H1 (cell line): Measurements from ENCODE around the gene NECTIN1. TPM values are rescaled to one million over a fixed set of nuclear protein-coding genes. Genes with fewer than 3 reads are reported as not detected.

Experiments used
- CTCF ChIA-PET: fragments of 300-600 bp; sonication (Branson Sonifier 250); formaldehyde crosslinking; loops from one replicate; lab custom pipeline; 2021; ENCODE audit not compliant: partially characterized antibody; lab: Charles Lee
- POLR2A ChIA-PET: fragments of 300-600 bp; sonication (Branson Sonifier 250); formaldehyde crosslinking; loops from one replicate; lab custom pipeline; 2021; ENCODE audit warnings: inconsistent platforms; ENCODE audit not compliant: partially characterized antibody; lab: Charles Lee
- DNase-seq, 2 experiments: peaks; one replicate each; pipeline versions ENCODE4 v3.0.0 to v3.0.0-alpha.2; 2010 to 2022; ENCODE audit warnings: low spot score in 2 of 2, low read depth in 1 of 2, mixed read lengths in 1 of 2
- FAIRE-seq: peaks from 2 replicates; lab custom pipeline; 2011; peaks lifted over from hg19 to GRCh38; lab: Jason Lieb, UNC
- H2AFZ ChIP-seq: 2 replicates; pipeline ENCODE4 v1.8.1; 2012; ENCODE audit warnings: low read length, inconsistent platforms
- H2AK5ac ChIP-seq: 2 replicates; pipeline ENCODE4 v1.6.1; 2013; ENCODE audit warnings: low read depth, low read length
- H2BK120ac ChIP-seq: replicated peaks from 2 replicates; pipeline ENCODE3; 2013; ENCODE audit warnings: low read depth, low read length, inconsistent platforms
- H2BK12ac ChIP-seq: 2 replicates; pipeline ENCODE4 v1.6.1; 2013; ENCODE audit warnings: low read depth, low read length
- H2BK15ac ChIP-seq: 2 replicates; pipeline ENCODE4 v1.6.1; 2013; ENCODE audit warnings: low read length
- H2BK20ac ChIP-seq: 2 replicates; pipeline ENCODE4 v1.6.1; 2013; ENCODE audit warnings: low read length
- H2BK5ac ChIP-seq: 2 replicates; pipeline ENCODE4 v1.6.1; 2013; ENCODE audit warnings: low read depth, low read length
- H3K14ac ChIP-seq: 2 replicates; pipeline ENCODE4 v1.6.1; 2013; ENCODE audit warnings: inconsistent platforms; ENCODE audit not compliant: insufficient read length
- H3K18ac ChIP-seq: 2 replicates; pipeline ENCODE4 v1.6.1; 2013; ENCODE audit warnings: low read length; ENCODE audit errors: extremely low read depth
- H3K23ac ChIP-seq: 2 replicates; pipeline ENCODE4 v1.6.1; 2013; ENCODE audit warnings: inconsistent platforms; ENCODE audit not compliant: insufficient read length
- H3K23me2 ChIP-seq: 2 replicates; pipeline ENCODE4 v1.6.1; 2013; ENCODE audit warnings: low read depth, low read length
- H3K27ac ChIP-seq: 2 replicates; pipeline ENCODE4 v1.6.1; 2011; ENCODE audit warnings: low read depth, low read length, inconsistent platforms
- H3K27me3 ChIP-seq, 4 experiments: replicated peaks in 1 of 4; 1 replicate in 1 of 4; 2 replicates in 3 of 4; pipeline versions ENCODE4 v1.6.1 to v1.8.1; 2011 to 2013; ENCODE audit warnings: low read length in 3 of 4, mild to moderate bottlenecking in 3 of 4, inconsistent platforms in 2 of 4, mixed read lengths in 2 of 4, moderate library complexity in 1 of 4; ENCODE audit not compliant: control insufficient read depth in 3 of 4, insufficient read depth in 3 of 4; ENCODE audit errors: extremely low read depth in 1 of 4
- H3K36me3 ChIP-seq, 4 experiments: 2 replicates each; pipeline versions ENCODE4 v1.6.1 to v1.8.1; 2011 to 2013; ENCODE audit warnings: mild to moderate bottlenecking in 4 of 4, low read length in 3 of 4, moderate library complexity in 2 of 4, control low read depth in 1 of 4, inconsistent platforms in 1 of 4; ENCODE audit not compliant: insufficient read depth in 4 of 4, control insufficient read depth in 2 of 4
- H3K4ac ChIP-seq: replicated peaks from 2 replicates; pipeline ENCODE3; 2013; ENCODE audit warnings: low read length, low read depth, mixed read lengths, inconsistent platforms; ENCODE audit not compliant: insufficient read length
- H3K4me1 ChIP-seq, 4 experiments: replicated peaks in 1 of 4; 1 replicate in 1 of 4; 2 replicates in 3 of 4; pipeline versions ENCODE4 v1.6.1 to v1.8.1; 2011 to 2013; ENCODE audit warnings: low read length in 3 of 4, inconsistent platforms in 2 of 4, mixed read lengths in 1 of 4; ENCODE audit not compliant: insufficient read depth in 4 of 4, control insufficient read depth in 3 of 4
- H3K4me2 ChIP-seq, 2 experiments: 2 replicates each; pipeline versions ENCODE4 v1.6.1 to v1.8.1; 2011 to 2013; ENCODE audit warnings: low read depth in 2 of 2, low read length in 2 of 2, control low read depth in 1 of 2, inconsistent platforms in 1 of 2, mild to moderate bottlenecking in 1 of 2; ENCODE audit not compliant: insufficient read depth in 1 of 2
- H3K4me3 ChIP-seq, 4 experiments: fragments of 200-600, 300-600 bp in 1 of 4; sonication (generic), shearing (Covaris generic), sonication (Bioruptor Twin) in 1 of 4; 2 replicates each; pipeline versions ENCODE4 v1.5.1 to v1.8.1; 2011 to 2016; ENCODE audit warnings: low read length in 4 of 4, low read depth in 3 of 4, control low read depth in 2 of 4, inconsistent platforms in 2 of 4, mild to moderate bottlenecking in 2 of 4, mixed read lengths in 1 of 4, moderate library complexity in 1 of 4; ENCODE audit not compliant: insufficient read depth in 2 of 4; ENCODE audit errors: extremely low read depth in 1 of 4
- H3K56ac ChIP-seq: replicated peaks from 2 replicates; pipeline ENCODE3; 2013; ENCODE audit warnings: low read depth, mild to moderate bottlenecking, mixed read lengths, low read length, inconsistent platforms; ENCODE audit not compliant: insufficient read length
- H3K79me1 ChIP-seq: 2 replicates; pipeline ENCODE4 v1.6.1; 2013; ENCODE audit warnings: low read depth, low read length, control low read depth
- H3K79me2 ChIP-seq, 2 experiments: 2 replicates each; pipeline versions ENCODE4 v1.6.1 to v1.8.1; 2012 to 2013; ENCODE audit warnings: low read length in 2 of 2, mild to moderate bottlenecking in 2 of 2, inconsistent platforms in 1 of 2; ENCODE audit not compliant: insufficient read depth in 2 of 2, control insufficient read depth in 1 of 2
- H3K9ac ChIP-seq, 4 experiments: replicated peaks in 1 of 4; 1 replicate in 1 of 4; 2 replicates in 3 of 4; pipeline versions ENCODE4 v1.6.1 to v1.8.1; 2011 to 2013; ENCODE audit warnings: low read depth in 3 of 4, low read length in 3 of 4, control low read depth in 2 of 4, mild to moderate bottlenecking in 2 of 4, moderate library complexity in 2 of 4, inconsistent platforms in 1 of 4; ENCODE audit errors: extremely low read depth in 1 of 4
- H3K9me3 ChIP-seq, 2 experiments: 2 replicates each; pipeline versions ENCODE4 v1.6.1 to v1.8.1; 2012 to 2013; ENCODE audit warnings: mild to moderate bottlenecking in 2 of 2, moderate library complexity in 2 of 2, control low read depth in 1 of 2, inconsistent platforms in 1 of 2, low read depth in 1 of 2, low read length in 1 of 2, mixed read lengths in 1 of 2; ENCODE audit not compliant: insufficient read depth in 2 of 2
- H4K20me1 ChIP-seq, 2 experiments: replicated peaks in 1 of 2; 2 replicates each; pipeline versions ENCODE3 to v1.8.1; 2011 to 2013; ENCODE audit warnings: inconsistent platforms in 2 of 2, low read length in 2 of 2, mild to moderate bottlenecking in 1 of 2; ENCODE audit not compliant: insufficient read depth in 2 of 2, control insufficient read depth in 1 of 2
- H4K5ac ChIP-seq: 2 replicates; pipeline ENCODE4 v1.6.1; 2013; ENCODE audit warnings: low read length, low read depth, mixed read lengths, inconsistent platforms; ENCODE audit not compliant: insufficient read length
- H4K8ac ChIP-seq: 2 replicates; pipeline ENCODE4 v1.8.0; 2013; ENCODE audit warnings: mild to moderate bottlenecking, moderate library complexity, low read length, inconsistent platforms; ENCODE audit not compliant: insufficient read depth; ENCODE audit errors: extremely low read depth
- H4K91ac ChIP-seq: replicated peaks from 2 replicates; pipeline ENCODE3; 2013; ENCODE audit warnings: low read length, mixed read lengths, inconsistent platforms; ENCODE audit not compliant: insufficient read length
- CHD1 ChIP-seq: IDR thresholded peaks from 2 replicates; pipeline ENCODE4 v1.6.1; 2012; ENCODE audit warnings: low read depth, low read length, improper control_type of control experiment
- CHD2 ChIP-seq: IDR thresholded peaks from 2 replicates; pipeline ENCODE4 v1.6.1; 2012; ENCODE audit warnings: low read length, improper control_type of control experiment
- JUND ChIP-seq: IDR thresholded peaks from 2 replicates; pipeline ENCODE4 v1.6.1; 2011; ENCODE audit warnings: mild to moderate bottlenecking, improper control_type of control experiment, low read length
- KDM1A ChIP-seq: fragments of 200-600, 300-600 bp; sonication (generic); IDR thresholded peaks from 2 replicates; pipeline ENCODE4 v1.7.1; 2016; ENCODE audit warnings: mild to moderate bottlenecking, low read length, borderline replicate concordance
- MAFK ChIP-seq: IDR thresholded peaks from 2 replicates; pipeline ENCODE4 v1.6.1; 2012; ENCODE audit warnings: low read depth, mild to moderate bottlenecking, improper control_type of control experiment, low read length
- PHF8 ChIP-seq: fragments of 200-600 bp; sonication (generic); conservative IDR thresholded peaks from 2 replicates; pipeline ENCODE4 v1.7.1; 2012; ENCODE audit warnings: low read depth, mild to moderate bottlenecking, inconsistent platforms, low read length, moderate library complexity
- SAP30 ChIP-seq: fragments of 300-600 bp; sonication (generic); IDR thresholded peaks from 2 replicates; pipeline ENCODE4 v1.7.1; 2012; ENCODE audit warnings: low read length, moderate library complexity, mild to moderate bottlenecking, inconsistent platforms; ENCODE audit not compliant: insufficient read depth, insufficient replicate concordance
- SIRT6 ChIP-seq: IDR thresholded peaks from one replicate; pipeline ENCODE4 v1.7.1; 2012; ENCODE audit warnings: low read length, inconsistent platforms
- SIX5 ChIP-seq: IDR thresholded peaks from 2 replicates; pipeline ENCODE4 v1.6.1; 2011; ENCODE audit warnings: mild to moderate bottlenecking, low read depth, low read length
- SUZ12 ChIP-seq: fragments of 200-600 bp; sonication (generic); IDR thresholded peaks from 2 replicates; pipeline ENCODE4 v1.6.1; 2012; ENCODE audit warnings: mild to moderate bottlenecking, inconsistent platforms, low read length, moderate library complexity, mixed read lengths
- TAF7 ChIP-seq: optimal IDR thresholded peaks from 2 replicates; pipeline ENCODE3; 2011; ENCODE audit warnings: low read depth, mild to moderate bottlenecking, inconsistent platforms, low read length, moderate library complexity, borderline replicate concordance
- WGBS, 2 experiments: shearing (Covaris generic) in 1 of 2; methylation state at CpG; one replicate each; pipeline versions ENCODE4 v1.1.6 to v1.1.7; 2013 to 2015; ENCODE audit warnings: low lambda C conversion rate in 2 of 2, mixed read lengths in 2 of 2, inconsistent platforms in 1 of 2, low coverage in 1 of 2, missing lambda C conversion rate in 1 of 2; ENCODE audit not compliant: insufficient replicate concordance in 2 of 2, insufficient coverage in 1 of 2, insufficient read length in 1 of 2; ENCODE audit errors: extremely low coverage in 1 of 2, missing lambda C conversion rate in 1 of 2; 5-methylcytosine and 5-hydroxymethylcytosine counted together
- polyA plus RNA-seq, 7 experiments: library from polyadenylated mRNA; depleted of rRNA in 3 of 7; stranded (reverse) in 5 of 7; unstranded in 2 of 7; fragments of >200 nt in 5 of 7; fragments of 200-250 nt in 2 of 7; gene quantifications; 1 replicate in 5 of 7; 2 replicates in 1 of 7; 4 replicates in 1 of 7; pipeline versions ENCODE4 v1.2.1 to v1.2.3, GENCODE V29; 2011 to 2013; ENCODE audit warnings: missing spikeins in 2 of 7, mixed read lengths in 2 of 7
- total RNA-seq: library from RNA; stranded (reverse); fragmentation: NEBNext Ultra II Directional; extraction: Animal tissue kit (Norgen Biotek cat#: 25700); gene quantifications from 2 replicates; pipeline ENCODE4 v1.2.1, GENCODE V29; 2021
- TF ChIP-seq, protein P1 (sequence below), 3 experiments: IDR thresholded peaks; 1 replicate in 2 of 3; 2 replicates in 1 of 3; pipeline versions ENCODE4 v1.5.1 to v1.6.1; 2011; ENCODE audit warnings: low read length in 3 of 3, mild to moderate bottlenecking in 3 of 3, inconsistent platforms in 2 of 3, low read depth in 1 of 3, moderate library complexity in 1 of 3; ENCODE audit not compliant: insufficient read depth in 1 of 3; ENCODE audit errors: control extremely low read depth in 1 of 3

NECTIN1 gene
- total and polyA plus RNA-seq, 2 of the 8 experiments (the other 6 are each of a cell fraction or from before 2014, with no cell fraction given): 43.2 to 97.7 TPM

DNA sequence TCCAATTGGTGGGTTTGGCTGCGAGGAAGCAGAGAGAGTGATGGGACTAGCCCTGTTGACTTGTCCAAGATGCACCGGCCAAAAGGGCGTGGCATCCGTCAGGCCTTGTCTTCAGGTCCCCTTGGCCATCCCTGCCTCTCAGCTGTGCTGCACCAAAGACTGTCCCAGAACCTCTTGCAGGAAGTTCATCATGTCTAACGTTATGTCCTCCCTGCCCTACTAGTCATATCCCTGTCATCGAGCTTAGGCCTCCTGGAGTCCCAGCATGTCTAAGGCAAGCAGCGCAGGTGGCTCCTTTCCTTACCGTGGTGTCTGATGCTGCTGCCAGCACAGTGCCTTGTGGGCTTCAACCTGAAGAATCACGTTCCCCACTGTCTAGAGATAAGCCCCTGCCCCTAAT, 51.2 kb downstream of the NECTIN1 start:
- Histone ChIP-seq H4K5ac (no peak overlapping the region), H3K79me2 (peaks cover 0 to 29% of the 10 kb centered on the region in 2 experiments; a peak in 2 of 4 replicates), H3K4ac (no peak overlapping the region), H3K27me3 (no peaks in the 10 kb centered on the region), H3K23me2 (no peaks in the 10 kb centered on the region), H4K91ac (no peak overlapping the region), H3K27ac (no peak overlapping the region), H2AFZ (no peak overlapping the region), H3K4me1 (no peaks in the 10 kb centered on the region; a peak in 2 of 7 replicates), H3K36me3 (peaks cover 20 to 45% (median 42%) of the 10 kb centered on the region in 4 experiments), H3K9ac (no peak overlapping the region), H2BK15ac (no peak overlapping the region), H2BK5ac (no peak overlapping the region), H3K79me1 (peaks cover 13% of the 10 kb centered on the region), H2AK5ac (no peak overlapping the region), H3K23ac (no peak overlapping the region), H2BK12ac (no peak overlapping the region), H3K9me3 (peaks cover 10 to 14% of the 10 kb centered on the region in 2 experiments; a peak in 3 of 4 replicates), H2BK120ac (no peak overlapping the region), H3K56ac (no peak overlapping the region), H3K14ac (no peak overlapping the region), H4K8ac (no peak overlapping the region), H4K20me1 (peaks cover 14 to 36% of the 10 kb centered on the region in 2 experiments), H2BK20ac (no peak overlapping the region), H3K4me2 (no peak overlapping the region), H3K18ac (no peak overlapping the region), H3K4me3 (no peak overlapping the region)
- DNase-seq (no peak), FAIRE-seq (no peak)
- 93% methylated on average over 8 of the region's 9 CpGs; no CpG with 5 or more reads in 1 of the 2 experiments for WGBS, 2 experiments
- ChIA-PET CTCF (interaction anchor here (0.8 to 9.6 kb wide), 5 partner anchors 13 to 54 kb away, joined by 3 to 55 read pairs (median 3); no protein-coding TSS in a partner anchor), POLR2A (no interaction called here)
- no peak for TF ChIP-seq SIX5
- no peak for TF ChIP-seq JUND
- no peak for TF ChIP-seq CHD1
- TF ChIP-seq SUZ12: no peak
- TF ChIP-seq TAF7: no peak
- TF ChIP-seq PHF8: no peak
- no peak for TF ChIP-seq SAP30
- no peak for TF ChIP-seq KDM1A
- TF ChIP-seq CHD2: no peak
- no peak for TF ChIP-seq SIRT6
- TF ChIP-seq, protein P1, sequence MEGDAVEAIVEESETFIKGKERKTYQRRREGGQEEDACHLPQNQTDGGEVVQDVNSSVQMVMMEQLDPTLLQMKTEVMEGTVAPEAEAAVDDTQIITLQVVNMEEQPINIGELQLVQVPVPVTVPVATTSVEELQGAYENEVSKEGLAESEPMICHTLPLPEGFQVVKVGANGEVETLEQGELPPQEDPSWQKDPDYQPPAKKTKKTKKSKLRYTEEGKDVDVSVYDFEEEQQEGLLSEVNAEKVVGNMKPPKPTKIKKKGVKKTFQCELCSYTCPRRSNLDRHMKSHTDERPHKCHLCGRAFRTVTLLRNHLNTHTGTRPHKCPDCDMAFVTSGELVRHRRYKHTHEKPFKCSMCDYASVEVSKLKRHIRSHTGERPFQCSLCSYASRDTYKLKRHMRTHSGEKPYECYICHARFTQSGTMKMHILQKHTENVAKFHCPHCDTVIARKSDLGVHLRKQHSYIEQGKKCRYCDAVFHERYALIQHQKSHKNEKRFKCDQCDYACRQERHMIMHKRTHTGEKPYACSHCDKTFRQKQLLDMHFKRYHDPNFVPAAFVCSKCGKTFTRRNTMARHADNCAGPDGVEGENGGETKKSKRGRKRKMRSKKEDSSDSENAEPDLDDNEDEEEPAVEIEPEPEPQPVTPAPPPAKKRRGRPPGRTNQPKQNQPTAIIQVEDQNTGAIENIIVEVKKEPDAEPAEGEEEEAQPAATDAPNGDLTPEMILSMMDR (IDR thresholded peaks at IDR 0.05; ENCODE audit: control extremely low read depth in 1 of 3, insufficient read depth in 1 of 3, low read depth in 1 of 3, low read length in 3 of 3): no peak
- no peak for TF ChIP-seq MAFK
